ENCODE data around the gene PHPT1.
"Not testable (repeated sequence)": the region's sequence is repeated elsewhere in the genome, so short reads cannot be mapped to it uniquely, and the experiment has no call there.

PHPT1 gene

GRCh38 chr9:136842380-136842948, 6.7 kb upstream of the PHPT1 start, which contains the start of gene AJM1:
AJM1 (plus strand) TSS chr9:136842478; CDS start chr9:136844415, 1,937 bp downstream.
- H3K27me3 ChIP-seq (ENCODE audit: control insufficient read depth, insufficient read depth, low read length); H3K79me2 ChIP-seq; H3K4me1 ChIP-seq; H3K9me3 ChIP-seq (ENCODE audit: control insufficient read depth, low read length); H3K36me3 ChIP-seq (ENCODE audit: control insufficient read depth, insufficient read depth, low read length); H3K9ac ChIP-seq: not testable (repeated sequence)
- H2AFZ ChIP-seq = peak within 1 kb of the TSS; percentile 68
- peak within 1 kb of the TSS; percentile 74 for H3K4me2 ChIP-seq (ENCODE audit: low read length)
- H3K27ac ChIP-seq = peak within 1 kb of the TSS; percentile 32
- TF ChIP-seq CTCF (IDR thresholded peaks at IDR 0.05) = peak; percentile 79
- H3K4me3 ChIP-seq (ENCODE audit: low read depth, low read length) = peak within 1 kb of the TSS; percentile 56

- H3K27ac ChIP-seq; H3K27me3 ChIP-seq (ENCODE audit: control insufficient read depth, insufficient read depth, low read length); H3K9ac ChIP-seq; H3K4me1 ChIP-seq; H3K36me3 ChIP-seq (ENCODE audit: control insufficient read depth, insufficient read depth, low read length); H3K9me3 ChIP-seq (ENCODE audit: control insufficient read depth, low read length); H2AFZ ChIP-seq; H3K4me3 ChIP-seq (ENCODE audit: low read depth, low read length); H3K79me2 ChIP-seq: not testable (repeated sequence)
- H3K4me2 ChIP-seq (ENCODE audit: low read length) = peak overlapping the region; percentile 38
These were observed 5.9 kb upstream of the PHPT1 start for GRCh38 chr9:136843159-136843800.

- H3K4me3 ChIP-seq (ENCODE audit: low read depth, low read length); H3K9me3 ChIP-seq (ENCODE audit: control insufficient read depth, low read length); H3K4me1 ChIP-seq; H3K27ac ChIP-seq; H3K79me2 ChIP-seq; H2AFZ ChIP-seq; H3K9ac ChIP-seq; H3K27me3 ChIP-seq (ENCODE audit: control insufficient read depth, insufficient read depth, low read length); H3K36me3 ChIP-seq (ENCODE audit: control insufficient read depth, insufficient read depth, low read length): not testable (repeated sequence)
- H3K4me2 ChIP-seq (ENCODE audit: low read length) = peak overlapping the region; percentile 38
- TF ChIP-seq CTCF (IDR thresholded peaks at IDR 0.05) = peak; percentile 33
These were observed 5.1 kb upstream of the PHPT1 start for GRCh38 chr9:136843801-136844740.

- Histone ChIP-seq H3K9ac (no peak overlapping the region), H3K27ac (no peak overlapping the region), H3K9me3 (ENCODE audit: control insufficient read depth, low read length) (no peaks in the 10 kb centered on the region), H3K4me3 (ENCODE audit: low read depth, low read length) (no peak overlapping the region), H3K4me2 (ENCODE audit: low read length) (no peak overlapping the region), H2AFZ (no peak overlapping the region), H3K4me1 (peaks cover 4% of the 10 kb centered on the region), H3K36me3 (ENCODE audit: control insufficient read depth, insufficient read depth, low read length) (no peaks in the 10 kb centered on the region), H3K79me2 (no peaks in the 10 kb centered on the region), H3K27me3 (ENCODE audit: control insufficient read depth, insufficient read depth, low read length) (no peaks in the 10 kb centered on the region)
- TF ChIP-seq CTCF (IDR thresholded peaks at IDR 0.05) = no peak
These were observed 4.3 kb upstream of the PHPT1 start for GRCh38 chr9:136844761-136845464.
